22Rv1 (cell line): ENCODE measurements around the gene ING2.

ENCODE experiments used
- CTCF ChIP-seq: fragments of 450-650 bp; IDR thresholded peaks from 2 replicates; pipeline ENCODE4 v1.5.1; 2017; ENCODE audit warnings: mild to moderate bottlenecking
- ZFX ChIP-seq: fragments of 450-650 bp; IDR thresholded peaks from 2 replicates; pipeline ENCODE4 v1.6.1; 2017; ENCODE audit warnings: antibody characterized with exemption, borderline replicate concordance

- TF ChIP-seq CTCF: no peak
- TF ChIP-seq ZFX: no peak
Observed at GRCh38 chr4:183469936-183470335, 34.9 kb upstream of the ING2 start.
